SH-SY5Y (cell line): ENCODE data around the gene CLHC1.

Source experiments
- GATA2 ChIP-seq: IDR thresholded peaks from 2 replicates; pipeline ENCODE4 v1.6.1; 2011; ENCODE audit warnings: mild to moderate bottlenecking, low read depth, low read length
- GATA3 ChIP-seq: IDR thresholded peaks from 2 replicates; pipeline ENCODE4 v1.6.1; 2011; ENCODE audit warnings: low read depth, mild to moderate bottlenecking, low read length, moderate library complexity

GRCh38 chr2:55169359-55169758 is 62.7 kb downstream of the CLHC1 start:
- no peak for TF ChIP-seq GATA2
- TF ChIP-seq GATA3, result no peak
